Effector memory CD4-positive, alpha-beta T cell (primary cell): ENCODE measurements around the gene ZNF747.

Source experiments
- DNase-seq, 3 donors: peaks; one replicate each; pipeline ENCODE4 v3.0.0-alpha.2; 2020
- H3K27ac ChIP-seq: 2 replicates; pipeline ENCODE4 v1.7.0; 2013; ENCODE audit warnings: mild to moderate bottlenecking, low read length, moderate library complexity; ENCODE audit not compliant: insufficient read depth, poor library complexity, severe bottlenecking
- H3K27me3 ChIP-seq: replicated peaks from 2 replicates; pipeline ENCODE4 v1.7.0; 2013; ENCODE audit warnings: mild to moderate bottlenecking, low read length; ENCODE audit not compliant: insufficient read depth, control insufficient read depth, poor library complexity, severe bottlenecking
- H3K36me3 ChIP-seq: 2 replicates; pipeline ENCODE4 v1.7.0; 2013; ENCODE audit warnings: mild to moderate bottlenecking, low read length, moderate library complexity; ENCODE audit not compliant: control insufficient read depth, insufficient read depth
- H3K4me1 ChIP-seq: 2 replicates; pipeline ENCODE4 v1.7.0; 2013; ENCODE audit warnings: low read length, mild to moderate bottlenecking; ENCODE audit not compliant: control insufficient read depth, insufficient read depth, poor library complexity, severe bottlenecking
- H3K4me3 ChIP-seq: 2 replicates; pipeline ENCODE4 v1.7.0; 2013; ENCODE audit warnings: low read length, low read depth, mild to moderate bottlenecking; ENCODE audit not compliant: insufficient read depth, poor library complexity, severe bottlenecking
- H3K9me3 ChIP-seq: 2 replicates; pipeline ENCODE4 v1.7.0; 2013; ENCODE audit warnings: mild to moderate bottlenecking, low read length, moderate library complexity; ENCODE audit not compliant: control insufficient read depth
- total RNA-seq, 3 donors: gene quantifications; one replicate each; lab custom pipeline; 2026; lab: John Stamatoyannopoulos, UW

ZNF747 gene
- total RNA-seq, result 5.4 to 8.3 (median 6.4) reads per million in 3 donors

- peak; percentile 81 to 87 (median 85) for DNase-seq
- Histone ChIP-seq H3K4me1 (peaks cover 22% of the 10 kb centered on the region), H3K27me3 (no peaks in the 10 kb centered on the region), H3K4me3 (peak within 1 kb of the TSS; percentile 70), H3K36me3 (peaks cover 8% of the 10 kb centered on the region), H3K9me3 (no peaks in the 10 kb centered on the region), H3K27ac (peak within 1 kb of the TSS; percentile 94)
These were observed at the start of gene ZNF747 for GRCh38 chr16:30534368-30535105. Gene ZNF747, minus strand, starts transcription at chr16:30534858. Its CDS starts 179 bp downstream, at chr16:30534679.

GRCh38 chr16:30582611-30583340 lies 48.1 kb upstream of the ZNF747 start:
- Histone ChIP-seq H3K36me3 (peaks cover 14% of the 10 kb centered on the region), H3K9me3 (no peaks in the 10 kb centered on the region), H3K4me3 (no peak overlapping the region), H3K4me1 (peaks cover 13% of the 10 kb centered on the region), H3K27me3 (no peaks in the 10 kb centered on the region), H3K27ac (no peak overlapping the region)
- no peak for DNase-seq

- Histone ChIP-seq H3K4me3 (no peak overlapping the region), H3K36me3 (peaks cover 14% of the 10 kb centered on the region), H3K27me3 (no peaks in the 10 kb centered on the region), H3K9me3 (no peaks in the 10 kb centered on the region), H3K4me1 (peaks cover 13% of the 10 kb centered on the region), H3K27ac (no peak overlapping the region)
- DNase-seq, result no peak
These were observed 46.8 kb upstream of the ZNF747 start for GRCh38 chr16:30581457-30581856.

- H3K27me3 ChIP-seq, result no peaks in the 10 kb centered on the region
- H3K4me1 ChIP-seq, result peaks cover 15% of the 10 kb centered on the region
- DNase-seq, result no peak
- no peaks in the 10 kb centered on the region for H3K9me3 ChIP-seq
- no peaks in the 10 kb centered on the region for H3K36me3 ChIP-seq
- H3K4me3 ChIP-seq, result no peak overlapping the region
- H3K27ac ChIP-seq, result no peak overlapping the region
These were observed 40.0 kb upstream of the ZNF747 start for GRCh38 chr16:30574678-30575077.

- Histone ChIP-seq H3K27ac (peak within 1 kb of the TSS; percentile 97), H3K4me3 (peak within 1 kb of the TSS; percentile 81), H3K27me3 (no peaks in the 10 kb centered on the region), H3K4me1 (peaks cover 33% of the 10 kb centered on the region), H3K36me3 (no peaks in the 10 kb centered on the region), H3K9me3 (no peaks in the 10 kb centered on the region)
- DNase-seq, result peak; percentile 91 to 96 (median 95)
These were observed 37.0 kb upstream of the ZNF747 start, which contains the start of gene ZNF688 for GRCh38 chr16:30571445-30572322. Gene ZNF688, minus strand, starts transcription at chr16:30571714. Its CDS starts 85 bp downstream, at chr16:30571629.

GRCh38 chr16:30570636-30571444 lies 36.2 kb upstream of the ZNF747 start:
- peaks cover 33% of the 10 kb centered on the region for H3K4me1 ChIP-seq
- no peaks in the 10 kb centered on the region for H3K27me3 ChIP-seq
- H3K9me3 ChIP-seq, result no peaks in the 10 kb centered on the region
- H3K36me3 ChIP-seq, result no peaks in the 10 kb centered on the region
- peak overlapping the region; percentile 81 for H3K4me3 ChIP-seq
- no peak for DNase-seq
- peak overlapping the region; percentile 97 for H3K27ac ChIP-seq

- peaks cover 33% of the 10 kb centered on the region for H3K4me1 ChIP-seq
- H3K27me3 ChIP-seq, result no peaks in the 10 kb centered on the region
- no peaks in the 10 kb centered on the region for H3K9me3 ChIP-seq
- H3K27ac ChIP-seq, result no peak overlapping the region
- no peaks in the 10 kb centered on the region for H3K36me3 ChIP-seq
- no peak overlapping the region for H3K4me3 ChIP-seq
- no peak for DNase-seq
These were observed 35.3 kb upstream of the ZNF747 start for GRCh38 chr16:30569746-30570635.

- DNase-seq, result no peak
- H3K36me3 ChIP-seq, result no peaks in the 10 kb centered on the region
- no peaks in the 10 kb centered on the region for H3K27me3 ChIP-seq
- H3K4me1 ChIP-seq, result peaks cover 33% of the 10 kb centered on the region
- no peak overlapping the region for H3K4me3 ChIP-seq
- H3K27ac ChIP-seq, result peak overlapping the region; percentile 27
- no peaks in the 10 kb centered on the region for H3K9me3 ChIP-seq
These were observed 34.6 kb upstream of the ZNF747 start for GRCh38 chr16:30569281-30569680.
